PC-9 (cell line): ENCODE results near the gene LRMDA.

Experiments
- CTCF ChIP-seq: fragments of 200-600 bp; sonication (generic); conservative IDR thresholded peaks from 2 replicates; pipeline ENCODE4 v1.6.1; 2017; ENCODE audit warnings: mixed run types, antibody characterized with exemption, mild to moderate bottlenecking, moderate library complexity
- EZH2 ChIP-seq: fragments of 200-600 bp; sonication (generic); IDR thresholded peaks from 2 replicates; pipeline ENCODE4 v1.8.0; 2017; ENCODE audit warnings: antibody characterized with exemption, low read depth

GRCh38 chr10:76133597-76134255 lies 702.3 kb downstream of the LRMDA start:
- TF ChIP-seq CTCF (no peak), EZH2 (no peak)
